ENCODE measurements around the gene RASA3. TPM values are rescaled to one million over a fixed set of nuclear protein-coding genes. Genes with fewer than 3 reads are reported as not detected.

Gene RASA3
- total RNA-seq, 1 experiment from 2014 or later, result 9.1 TPM

DNA sequence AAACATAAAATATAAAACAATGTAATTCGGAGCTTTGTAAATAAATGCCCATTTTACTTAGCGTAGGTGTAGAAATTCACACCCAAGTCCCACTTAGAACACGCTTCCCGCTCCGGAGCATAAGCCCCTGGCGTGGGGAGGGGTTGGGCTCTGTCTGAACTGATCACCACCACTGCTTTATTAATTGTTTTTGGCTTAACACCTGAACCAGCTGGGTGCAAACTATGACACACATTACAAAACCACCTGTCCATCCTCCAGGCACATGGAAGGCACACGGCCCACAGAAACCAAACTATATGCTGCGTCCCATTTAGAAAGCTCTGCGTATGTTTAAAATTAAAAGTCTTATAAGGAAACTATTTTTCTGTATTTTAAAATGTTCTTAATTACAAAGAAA lies 25.9 kb downstream of the RASA3 start:
- ChIA-PET CTCF (no interaction called here), POLR2A (no interaction called here)

DNA sequence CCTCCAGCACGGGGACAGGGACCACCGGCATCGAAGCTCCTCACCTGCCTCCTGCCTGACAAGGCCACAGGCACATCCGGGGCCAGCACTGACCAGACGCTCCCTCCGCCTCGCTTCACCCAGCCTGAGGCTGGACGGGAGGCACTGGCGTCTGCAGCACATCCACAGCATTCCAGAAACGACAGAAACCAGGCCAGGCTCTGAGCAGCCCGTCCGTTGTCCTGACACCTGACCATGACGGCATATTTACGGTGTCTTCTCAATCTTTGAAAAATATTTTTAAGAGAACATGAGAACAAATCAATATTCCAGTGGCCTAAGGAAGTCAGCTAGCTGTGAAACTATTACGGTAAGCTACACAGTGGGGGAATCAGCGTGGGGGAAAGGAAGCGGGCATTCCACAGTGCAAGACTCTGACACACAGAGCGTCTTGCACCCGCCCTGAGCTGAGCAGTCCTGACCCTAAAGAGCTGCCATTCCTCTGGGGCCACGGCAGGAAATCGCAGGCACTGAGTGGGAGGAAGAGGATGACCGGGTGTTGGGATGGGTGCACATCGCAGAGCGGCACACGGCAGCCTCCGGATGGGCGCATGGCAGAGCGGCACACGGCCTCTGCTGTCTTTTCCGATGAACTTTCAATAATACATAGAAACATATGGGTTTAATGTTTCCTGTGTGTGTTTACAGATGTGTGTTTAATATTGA lies 26.8 kb downstream of the RASA3 start:
- POLR2A ChIA-PET, result no interaction called here
- H3K36me3 Mint-ChIP-seq (ENCODE audit: insufficient read depth, unreplicated experiment), result no peaks in the 10 kb centered on the region

More for the DNA sequence above, 25.9 kb downstream of the RASA3 start:
- TF ChIP-seq, protein P1, sequence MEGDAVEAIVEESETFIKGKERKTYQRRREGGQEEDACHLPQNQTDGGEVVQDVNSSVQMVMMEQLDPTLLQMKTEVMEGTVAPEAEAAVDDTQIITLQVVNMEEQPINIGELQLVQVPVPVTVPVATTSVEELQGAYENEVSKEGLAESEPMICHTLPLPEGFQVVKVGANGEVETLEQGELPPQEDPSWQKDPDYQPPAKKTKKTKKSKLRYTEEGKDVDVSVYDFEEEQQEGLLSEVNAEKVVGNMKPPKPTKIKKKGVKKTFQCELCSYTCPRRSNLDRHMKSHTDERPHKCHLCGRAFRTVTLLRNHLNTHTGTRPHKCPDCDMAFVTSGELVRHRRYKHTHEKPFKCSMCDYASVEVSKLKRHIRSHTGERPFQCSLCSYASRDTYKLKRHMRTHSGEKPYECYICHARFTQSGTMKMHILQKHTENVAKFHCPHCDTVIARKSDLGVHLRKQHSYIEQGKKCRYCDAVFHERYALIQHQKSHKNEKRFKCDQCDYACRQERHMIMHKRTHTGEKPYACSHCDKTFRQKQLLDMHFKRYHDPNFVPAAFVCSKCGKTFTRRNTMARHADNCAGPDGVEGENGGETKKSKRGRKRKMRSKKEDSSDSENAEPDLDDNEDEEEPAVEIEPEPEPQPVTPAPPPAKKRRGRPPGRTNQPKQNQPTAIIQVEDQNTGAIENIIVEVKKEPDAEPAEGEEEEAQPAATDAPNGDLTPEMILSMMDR (IDR thresholded peaks at IDR 0.05; ENCODE audit: unreplicated experiment), result no peak
- intact Hi-C loops (cut with micrococcal nuclease), result no loop called here
- Mint-ChIP-seq H3K36me3 (ENCODE audit: insufficient read depth, unreplicated experiment) (no peaks in the 10 kb centered on the region), H3K27ac (ENCODE audit: low read depth, unreplicated experiment) (no peak overlapping the region), H3K9me3 (ENCODE audit: unreplicated experiment) (no peaks in the 10 kb centered on the region), H3K4me3 (ENCODE audit: unreplicated experiment) (no peak overlapping the region), H3K27me3 (ENCODE audit: insufficient read depth, unreplicated experiment) (no peaks in the 10 kb centered on the region), H3K4me1 (ENCODE audit: insufficient read depth, unreplicated experiment) (no peaks in the 10 kb centered on the region)
- no peak for DNase-seq (ENCODE audit: unreplicated experiment)
- BruUV-seq (replicated peaks), result no TSS peak

DNA sequence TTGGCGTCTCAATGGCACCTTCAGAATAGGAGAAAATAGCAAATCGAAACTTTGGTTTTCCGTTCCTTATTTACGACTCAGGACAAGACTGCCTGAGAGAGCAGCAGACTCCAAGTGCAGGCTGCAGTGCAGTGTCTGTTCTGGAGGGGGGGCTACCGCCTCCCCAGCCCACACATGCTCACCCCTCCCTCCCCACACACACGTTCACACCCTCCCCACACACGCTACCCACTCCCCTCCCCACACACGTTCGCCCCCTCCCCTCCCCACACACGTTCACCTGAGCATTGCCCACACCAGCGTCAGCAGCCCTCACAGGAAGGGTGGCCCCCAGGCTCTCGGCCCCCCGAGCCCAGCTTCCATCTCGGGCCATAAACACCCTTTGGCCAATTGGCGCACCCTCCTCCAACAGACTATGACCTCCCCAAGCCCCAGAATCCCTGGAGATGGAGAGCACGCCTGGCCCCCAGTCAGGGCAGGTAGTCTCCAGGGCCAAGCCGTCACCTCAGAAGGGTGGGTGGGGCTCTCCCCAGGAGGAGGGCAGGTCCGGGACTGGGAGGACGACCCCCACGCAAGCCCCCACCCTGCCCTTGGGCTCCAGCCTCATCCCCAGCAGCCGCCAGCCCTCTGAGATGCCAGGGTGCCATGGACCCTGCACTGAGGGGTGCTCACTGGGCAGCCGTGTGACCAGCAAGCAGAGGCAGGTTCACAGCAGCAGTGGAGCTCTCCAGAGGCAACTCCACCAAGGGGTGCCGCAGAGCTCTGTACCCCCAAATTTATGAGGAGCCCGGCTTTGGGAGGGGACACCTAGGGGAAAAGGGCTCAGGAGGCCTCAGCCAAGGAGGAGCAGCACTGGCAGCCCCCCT lies 27.5 kb downstream of the RASA3 start:
- no TSS peak for BruUV-seq (replicated peaks)
- TF ChIP-seq, protein P1 (IDR thresholded peaks at IDR 0.05; ENCODE audit: unreplicated experiment), result no peak
- Mint-ChIP-seq H3K9me3 (ENCODE audit: unreplicated experiment) (no peaks in the 10 kb centered on the region), H3K4me1 (ENCODE audit: insufficient read depth, unreplicated experiment) (no peaks in the 10 kb centered on the region), H3K36me3 (ENCODE audit: insufficient read depth, unreplicated experiment) (no peaks in the 10 kb centered on the region), H3K27ac (ENCODE audit: low read depth, unreplicated experiment) (no peak overlapping the region), H3K4me3 (ENCODE audit: unreplicated experiment) (no peak overlapping the region), H3K27me3 (ENCODE audit: insufficient read depth, unreplicated experiment) (no peaks in the 10 kb centered on the region)
- POLR2A ChIA-PET, result no interaction called here
- no peak for DNase-seq (ENCODE audit: unreplicated experiment)
- CTCF ChIA-PET, result interaction anchor here (0.6 kb wide), 1 partner anchor 52 kb away, joined by 3 read pairs; no protein-coding TSS in a partner anchor
- intact Hi-C loops (cut with micrococcal nuclease), result no loop called here

More for the DNA sequence above, 26.8 kb downstream of the RASA3 start:
- Mint-ChIP-seq H3K27me3 (ENCODE audit: insufficient read depth, unreplicated experiment) (no peaks in the 10 kb centered on the region), H3K9me3 (ENCODE audit: unreplicated experiment) (no peaks in the 10 kb centered on the region), H3K4me1 (ENCODE audit: insufficient read depth, unreplicated experiment) (no peaks in the 10 kb centered on the region), H3K27ac (ENCODE audit: low read depth, unreplicated experiment) (no peak overlapping the region), H3K4me3 (ENCODE audit: unreplicated experiment) (no peak overlapping the region)
- TF ChIP-seq, protein P1 (IDR thresholded peaks at IDR 0.05; ENCODE audit: unreplicated experiment), result no peak
- DNase-seq (ENCODE audit: unreplicated experiment), result no peak
- no TSS peak for BruUV-seq (replicated peaks)
- CTCF ChIA-PET, result interaction anchor here (0.6 kb wide), 1 partner anchor 51 kb away, joined by 3 read pairs; no protein-coding TSS in a partner anchor
- intact Hi-C loops (cut with micrococcal nuclease), result no loop called here

Data from MCF 10A (cell line).